ENCODE results near the gene MBD5.

Gene MBD5

GRCh38 chr2:148103946-148104345 lies 83.1 kb downstream of the MBD5 start:
- Histone ChIP-seq H3K27ac (no peak overlapping the region), H3K4me3 (no peak overlapping the region)

DNA sequence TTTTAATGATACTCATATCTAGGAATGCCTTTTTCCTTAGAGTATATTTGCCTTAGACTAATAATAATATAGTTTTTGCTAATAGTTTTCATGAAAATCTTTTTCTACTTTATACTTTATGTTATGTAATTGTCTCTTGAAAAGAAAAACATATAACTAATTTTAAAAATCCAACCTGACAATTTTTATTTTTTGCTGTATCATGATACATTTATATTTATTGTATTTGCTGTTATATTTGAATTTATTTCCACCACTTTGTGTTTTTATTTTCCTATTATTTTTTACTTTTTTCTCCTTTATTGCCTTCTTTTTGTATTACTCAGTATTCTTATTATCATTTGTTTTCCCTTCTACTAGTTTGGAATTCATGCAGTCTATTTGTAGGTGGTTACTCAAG lies 85.4 kb downstream of the MBD5 start:
- Histone ChIP-seq H3K27ac (no peak overlapping the region), H3K4me3 (no peak overlapping the region)

DNA sequence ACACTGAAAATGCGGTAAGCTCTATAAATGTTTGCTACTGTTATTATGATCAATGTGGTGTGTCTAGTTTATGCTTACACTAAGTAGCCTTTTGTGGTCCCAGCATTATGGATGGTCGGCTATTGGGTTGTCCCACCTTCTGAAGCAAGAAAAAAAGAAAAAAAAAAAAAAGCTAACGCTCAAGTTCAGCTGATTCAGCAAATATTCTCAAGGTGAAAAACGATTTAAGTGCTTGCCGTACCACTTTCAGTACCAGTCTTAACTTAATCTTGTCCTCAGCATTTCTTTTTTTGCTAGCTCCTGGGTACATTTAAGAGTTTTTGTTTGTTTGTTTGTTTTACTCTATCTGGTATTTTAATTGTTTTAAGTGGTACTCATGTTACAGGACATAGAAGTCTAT lies 87.5 kb downstream of the MBD5 start:
- no peak overlapping the region for H3K4me3 ChIP-seq
- H3K27ac ChIP-seq, result no peak overlapping the region

- Histone ChIP-seq H3K4me3 (no peak overlapping the region), H3K27ac (no peak overlapping the region)
Observed at GRCh38 chr2:148110184-148110583, 89.3 kb downstream of the MBD5 start.

- Histone ChIP-seq H3K27ac (no peak overlapping the region), H3K4me3 (no peak overlapping the region)
Observed at GRCh38 chr2:148122788-148123187, 101.9 kb downstream of the MBD5 start.

GRCh38 chr2:148124271-148124670 lies 103.4 kb downstream of the MBD5 start:
- H3K27ac ChIP-seq, result no peak overlapping the region
- no peak overlapping the region for H3K4me3 ChIP-seq

GRCh38 chr2:148130581-148130980 lies 109.7 kb downstream of the MBD5 start:
- Histone ChIP-seq H3K4me3 (no peak overlapping the region), H3K27ac (no peak overlapping the region)

DNA sequence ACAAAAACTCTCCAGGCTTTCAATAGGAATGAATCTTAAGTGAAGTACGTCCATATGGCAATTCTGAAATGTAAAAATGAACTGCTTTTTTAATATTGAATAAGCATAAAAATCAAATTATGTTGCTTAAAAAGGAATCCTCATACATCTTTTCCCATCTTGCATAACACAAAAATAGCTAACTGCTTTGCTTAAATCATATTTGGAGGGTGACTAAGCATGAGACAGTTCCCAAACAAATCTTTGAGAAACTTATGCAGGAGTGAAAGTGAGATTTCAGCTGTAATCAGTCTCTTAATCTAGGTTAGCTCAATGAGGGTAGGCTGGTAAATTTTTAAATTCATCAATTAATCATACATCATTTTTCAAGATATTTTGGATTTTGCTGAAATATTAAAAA lies 111.5 kb downstream of the MBD5 start:
- Histone ChIP-seq H3K4me3 (no peak overlapping the region), H3K27ac (no peak overlapping the region)

- H3K4me3 ChIP-seq, result no peak overlapping the region
Observed at GRCh38 chr2:148135705-148136104, 114.8 kb downstream of the MBD5 start.

GRCh38 chr2:148136441-148136840 lies 115.5 kb downstream of the MBD5 start:
- Histone ChIP-seq H3K27ac (no peak overlapping the region), H3K4me3 (no peak overlapping the region)

More at GRCh38 chr2:148135705-148136104, 114.8 kb downstream of the MBD5 start:
- H3K27ac ChIP-seq, result no peak overlapping the region

GRCh38 chr2:148161909-148162435 lies 141.1 kb downstream of the MBD5 start:
- no peak overlapping the region for H3K27ac ChIP-seq
- no peak overlapping the region for H3K4me3 ChIP-seq

- Histone ChIP-seq H3K4me3 (no peak overlapping the region), H3K27ac (no peak overlapping the region)
Observed at GRCh38 chr2:148162871-148163270, 142.0 kb downstream of the MBD5 start.

DNA sequence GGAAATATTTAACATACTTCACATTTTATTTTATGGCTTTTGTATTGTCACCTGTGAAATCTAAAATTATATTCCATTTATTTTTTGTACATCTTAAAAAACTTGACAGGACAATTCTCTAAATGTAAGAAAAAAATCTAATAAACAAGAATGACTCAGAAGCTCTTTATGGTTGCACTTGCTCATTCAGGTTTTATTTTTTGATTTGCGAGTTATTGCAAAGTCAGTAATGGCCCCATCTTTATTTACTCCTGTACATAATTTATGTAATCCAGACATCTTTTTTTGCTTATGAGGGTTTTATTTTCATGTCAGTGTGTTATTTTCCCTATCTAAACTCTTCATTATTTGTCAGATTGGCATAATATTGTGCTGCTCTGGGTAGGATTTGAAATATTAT lies 145.1 kb downstream of the MBD5 start:
- no peak overlapping the region for H3K27ac ChIP-seq
- no peak overlapping the region for H3K4me3 ChIP-seq

GRCh38 chr2:148167241-148167766 lies 146.4 kb downstream of the MBD5 start:
- Histone ChIP-seq H3K4me3 (no peak overlapping the region), H3K27ac (no peak overlapping the region)

DNA sequence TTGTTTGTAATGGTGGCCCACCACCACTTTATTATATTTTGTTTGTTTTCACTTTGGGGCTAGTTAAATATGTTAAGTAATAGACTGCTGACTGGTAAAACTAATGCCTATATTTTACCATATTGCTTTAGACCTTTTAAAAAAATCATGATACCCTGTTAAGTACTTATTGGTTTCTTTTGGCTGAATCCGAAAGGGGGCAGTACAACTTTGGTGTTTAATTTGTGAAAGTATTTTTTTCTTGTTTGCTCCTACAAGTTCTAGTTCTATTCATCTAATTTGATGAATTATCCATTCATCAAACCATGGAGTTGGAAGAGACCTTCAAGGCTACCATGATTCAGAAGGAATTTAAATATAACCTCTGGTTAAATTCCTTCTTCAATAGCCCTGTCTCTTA lies 147.0 kb downstream of the MBD5 start:
- H3K4me3 ChIP-seq, result no peak overlapping the region
- no peak overlapping the region for H3K27ac ChIP-seq

- H3K27ac ChIP-seq, result no peak overlapping the region
- no peak overlapping the region for H3K4me3 ChIP-seq
Observed at GRCh38 chr2:148172131-148172753, 151.4 kb downstream of the MBD5 start.

GRCh38 chr2:148173168-148173567 lies 152.3 kb downstream of the MBD5 start:
- Histone ChIP-seq H3K4me3 (no peak overlapping the region), H3K27ac (no peak overlapping the region)

GRCh38 chr2:148177559-148177958 lies 156.7 kb downstream of the MBD5 start:
- Histone ChIP-seq H3K4me3 (no peak overlapping the region), H3K27ac (no peak overlapping the region)

GRCh38 chr2:148179724-148180123 lies 158.8 kb downstream of the MBD5 start:
- H3K4me3 ChIP-seq, result no peak overlapping the region
- no peak overlapping the region for H3K27ac ChIP-seq

- Histone ChIP-seq H3K27ac (no peak overlapping the region), H3K4me3 (no peak overlapping the region)
Observed at GRCh38 chr2:148184976-148185375, 164.1 kb downstream of the MBD5 start.

- Histone ChIP-seq H3K27ac (no peak overlapping the region), H3K4me3 (no peak overlapping the region)
Observed at GRCh38 chr2:148194882-148195281, 174.0 kb downstream of the MBD5 start.

Data from skin epidermis (tissue), 12 donors.